Ishikawa (cell line): ENCODE measurements around the gene KCNK2.

ENCODE experiments used
- CEBPB ChIP-seq: IDR thresholded peaks from 2 replicates; pipeline ENCODE4 v1.6.1; 2012
- CREB1 ChIP-seq: IDR thresholded peaks from 2 replicates; pipeline ENCODE4 v1.6.1; 2012; ENCODE audit warnings: low read depth
- EGR1 ChIP-seq: IDR thresholded peaks from 2 replicates; pipeline ENCODE4 v1.6.1; 2012
- EP300 ChIP-seq: IDR thresholded peaks from 2 replicates; pipeline ENCODE4 v1.6.1; 2012; ENCODE audit warnings: borderline replicate concordance
- FOXM1 ChIP-seq: IDR thresholded peaks from 2 replicates; pipeline ENCODE4 v1.6.1; 2012; ENCODE audit warnings: low read depth, borderline replicate concordance
- NFIC ChIP-seq: IDR thresholded peaks from 2 replicates; pipeline ENCODE4 v1.6.1; 2012
- RAD21 ChIP-seq: IDR thresholded peaks from 2 replicates; pipeline ENCODE4 v1.6.1; 2012; ENCODE audit warnings: low read depth
- TAF1 ChIP-seq: IDR thresholded peaks from 2 replicates; pipeline ENCODE4 v1.6.1; 2012; ENCODE audit warnings: low read depth, mild to moderate bottlenecking
- TCF12 ChIP-seq: IDR thresholded peaks from 2 replicates; pipeline ENCODE4 v1.6.1; 2012; ENCODE audit warnings: low read depth
- YY1 ChIP-seq: IDR thresholded peaks from 2 replicates; pipeline ENCODE4 v1.6.1; 2012; ENCODE audit warnings: low read depth
- ZBTB7A ChIP-seq: IDR thresholded peaks from 2 replicates; pipeline ENCODE4 v1.6.1; 2012; ENCODE audit warnings: low read depth
- TF ChIP-seq, protein P1 (sequence below): IDR thresholded peaks from 2 replicates; pipeline ENCODE4 v1.6.1; 2012
- TF ChIP-seq, protein P2 (sequence below): IDR thresholded peaks from 2 replicates; pipeline ENCODE4 v1.6.1; 2012
- TF ChIP-seq, protein P3 (sequence below): IDR thresholded peaks from 2 replicates; pipeline ENCODE4 v1.6.1; 2012; ENCODE audit warnings: low read depth, mild to moderate bottlenecking

DNA sequence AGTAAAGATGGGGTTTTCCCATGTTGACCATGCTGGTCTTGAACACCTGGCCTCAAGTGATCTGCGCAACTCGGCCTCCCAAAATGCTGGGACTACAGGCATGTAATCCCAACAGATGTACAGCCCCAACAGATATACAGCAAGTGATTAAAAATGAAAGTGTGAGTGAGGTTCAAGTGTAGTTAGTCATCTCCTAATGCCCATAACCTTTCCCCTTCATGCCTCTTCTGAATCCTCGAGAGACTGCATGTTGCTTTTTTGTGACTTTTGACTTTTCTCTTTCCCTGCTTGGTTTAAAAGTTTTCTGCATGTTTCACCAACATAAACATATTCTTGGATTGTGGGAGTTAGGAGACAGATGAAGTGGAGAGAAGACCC lies 31.2 kb downstream of the KCNK2 start:
- TF ChIP-seq, protein P1, sequence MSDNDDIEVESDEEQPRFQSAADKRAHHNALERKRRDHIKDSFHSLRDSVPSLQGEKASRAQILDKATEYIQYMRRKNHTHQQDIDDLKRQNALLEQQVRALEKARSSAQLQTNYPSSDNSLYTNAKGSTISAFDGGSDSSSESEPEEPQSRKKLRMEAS = no peak
- TF ChIP-seq RAD21 (no peak), CEBPB (no peak), FOXM1 (no peak), EP300 (no peak), NFIC (no peak), TCF12 (no peak), TAF1 (no peak), CREB1 (no peak), ZBTB7A (no peak), EGR1 (no peak), YY1 (no peak)
- TF ChIP-seq, protein P2, sequence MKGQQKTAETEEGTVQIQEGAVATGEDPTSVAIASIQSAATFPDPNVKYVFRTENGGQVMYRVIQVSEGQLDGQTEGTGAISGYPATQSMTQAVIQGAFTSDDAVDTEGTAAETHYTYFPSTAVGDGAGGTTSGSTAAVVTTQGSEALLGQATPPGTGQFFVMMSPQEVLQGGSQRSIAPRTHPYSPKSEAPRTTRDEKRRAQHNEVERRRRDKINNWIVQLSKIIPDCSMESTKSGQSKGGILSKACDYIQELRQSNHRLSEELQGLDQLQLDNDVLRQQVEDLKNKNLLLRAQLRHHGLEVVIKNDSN = no peak
- TF ChIP-seq, protein P3, sequence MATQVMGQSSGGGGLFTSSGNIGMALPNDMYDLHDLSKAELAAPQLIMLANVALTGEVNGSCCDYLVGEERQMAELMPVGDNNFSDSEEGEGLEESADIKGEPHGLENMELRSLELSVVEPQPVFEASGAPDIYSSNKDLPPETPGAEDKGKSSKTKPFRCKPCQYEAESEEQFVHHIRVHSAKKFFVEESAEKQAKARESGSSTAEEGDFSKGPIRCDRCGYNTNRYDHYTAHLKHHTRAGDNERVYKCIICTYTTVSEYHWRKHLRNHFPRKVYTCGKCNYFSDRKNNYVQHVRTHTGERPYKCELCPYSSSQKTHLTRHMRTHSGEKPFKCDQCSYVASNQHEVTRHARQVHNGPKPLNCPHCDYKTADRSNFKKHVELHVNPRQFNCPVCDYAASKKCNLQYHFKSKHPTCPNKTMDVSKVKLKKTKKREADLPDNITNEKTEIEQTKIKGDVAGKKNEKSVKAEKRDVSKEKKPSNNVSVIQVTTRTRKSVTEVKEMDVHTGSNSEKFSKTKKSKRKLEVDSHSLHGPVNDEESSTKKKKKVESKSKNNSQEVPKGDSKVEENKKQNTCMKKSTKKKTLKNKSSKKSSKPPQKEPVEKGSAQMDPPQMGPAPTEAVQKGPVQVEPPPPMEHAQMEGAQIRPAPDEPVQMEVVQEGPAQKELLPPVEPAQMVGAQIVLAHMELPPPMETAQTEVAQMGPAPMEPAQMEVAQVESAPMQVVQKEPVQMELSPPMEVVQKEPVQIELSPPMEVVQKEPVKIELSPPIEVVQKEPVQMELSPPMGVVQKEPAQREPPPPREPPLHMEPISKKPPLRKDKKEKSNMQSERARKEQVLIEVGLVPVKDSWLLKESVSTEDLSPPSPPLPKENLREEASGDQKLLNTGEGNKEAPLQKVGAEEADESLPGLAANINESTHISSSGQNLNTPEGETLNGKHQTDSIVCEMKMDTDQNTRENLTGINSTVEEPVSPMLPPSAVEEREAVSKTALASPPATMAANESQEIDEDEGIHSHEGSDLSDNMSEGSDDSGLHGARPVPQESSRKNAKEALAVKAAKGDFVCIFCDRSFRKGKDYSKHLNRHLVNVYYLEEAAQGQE = no peak
